Breast epithelium (tissue), 3 donors: ENCODE results near the gene CEND1.

ENCODE experiments used
- POLR2A ChIP-seq: fragments of 450-650 bp; IDR thresholded peaks from one replicate; pipeline ENCODE4 v1.6.1; 2016; ENCODE audit warnings: antibody characterized with exemption, mild to moderate bottlenecking, moderate library complexity
- POLR2AphosphoS5 ChIP-seq, 3 donors: sonication (generic); formaldehyde crosslinking; IDR thresholded peaks; one replicate each; pipeline ENCODE4 v1.6.1; 2017; ENCODE audit warnings: antibody characterized with exemption in 3 of 3
- TF ChIP-seq, protein P1 (sequence below), 3 donors: fragments of 450-650 bp; IDR thresholded peaks; one replicate each; pipeline ENCODE4 v1.5.1; 2016 to 2017; ENCODE audit warnings: antibody characterized with exemption in 3 of 3, mild to moderate bottlenecking in 3 of 3, moderate library complexity in 3 of 3

DNA sequence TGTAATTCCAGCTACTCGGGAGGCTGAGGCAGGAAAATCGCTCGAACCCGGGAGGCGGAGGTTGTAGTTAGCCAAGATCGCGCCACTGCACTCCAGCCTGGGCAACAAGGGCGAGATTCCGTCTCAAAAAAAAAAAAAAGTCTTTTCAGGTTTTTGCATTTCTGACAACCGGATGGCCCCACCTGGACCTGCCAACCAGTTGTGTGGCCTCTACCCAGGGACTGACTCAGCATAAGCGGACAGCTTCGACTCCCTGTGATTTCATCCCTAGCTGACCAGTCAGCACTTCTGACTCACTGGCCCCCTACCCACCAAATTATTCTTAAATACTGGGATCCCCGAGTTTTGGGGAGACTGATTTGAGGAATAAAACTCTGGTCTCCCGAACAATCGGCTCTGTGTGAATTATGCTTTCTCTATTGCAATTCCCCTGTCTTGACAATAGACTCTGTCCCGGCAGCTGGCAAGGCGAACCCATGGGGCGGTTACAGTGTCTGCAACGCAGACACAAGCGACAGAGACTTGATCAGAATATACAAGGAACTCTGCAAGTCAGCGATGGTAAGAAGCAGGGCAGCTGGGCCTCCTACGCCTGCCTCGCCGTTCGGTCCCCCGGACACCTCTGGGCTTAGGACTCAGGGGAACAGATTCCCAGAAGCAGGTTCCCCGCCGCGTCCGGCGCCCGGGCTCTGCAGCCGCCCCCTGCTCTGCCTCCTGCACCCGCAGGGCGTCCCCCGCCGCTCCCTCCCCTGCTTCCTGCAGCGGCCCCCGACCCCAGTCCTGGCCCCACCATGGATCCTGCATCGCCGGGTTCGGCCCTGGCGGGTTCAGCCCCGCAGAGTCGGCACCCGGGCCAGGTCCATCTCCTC is 43.4 kb downstream of the CEND1 start:
- TF ChIP-seq POLR2A (no peak), POLR2AphosphoS5 (IDR thresholded peaks at IDR 0.05) (no peak)
- TF ChIP-seq, protein P1, sequence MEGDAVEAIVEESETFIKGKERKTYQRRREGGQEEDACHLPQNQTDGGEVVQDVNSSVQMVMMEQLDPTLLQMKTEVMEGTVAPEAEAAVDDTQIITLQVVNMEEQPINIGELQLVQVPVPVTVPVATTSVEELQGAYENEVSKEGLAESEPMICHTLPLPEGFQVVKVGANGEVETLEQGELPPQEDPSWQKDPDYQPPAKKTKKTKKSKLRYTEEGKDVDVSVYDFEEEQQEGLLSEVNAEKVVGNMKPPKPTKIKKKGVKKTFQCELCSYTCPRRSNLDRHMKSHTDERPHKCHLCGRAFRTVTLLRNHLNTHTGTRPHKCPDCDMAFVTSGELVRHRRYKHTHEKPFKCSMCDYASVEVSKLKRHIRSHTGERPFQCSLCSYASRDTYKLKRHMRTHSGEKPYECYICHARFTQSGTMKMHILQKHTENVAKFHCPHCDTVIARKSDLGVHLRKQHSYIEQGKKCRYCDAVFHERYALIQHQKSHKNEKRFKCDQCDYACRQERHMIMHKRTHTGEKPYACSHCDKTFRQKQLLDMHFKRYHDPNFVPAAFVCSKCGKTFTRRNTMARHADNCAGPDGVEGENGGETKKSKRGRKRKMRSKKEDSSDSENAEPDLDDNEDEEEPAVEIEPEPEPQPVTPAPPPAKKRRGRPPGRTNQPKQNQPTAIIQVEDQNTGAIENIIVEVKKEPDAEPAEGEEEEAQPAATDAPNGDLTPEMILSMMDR (IDR thresholded peaks at IDR 0.05) = no peak
